Calu3 (cell line): Measurements from ENCODE around the gene FRAS1. TPM values are rescaled to one million over a fixed set of nuclear protein-coding genes. Genes with fewer than 3 reads are reported as not detected.

Experiments
- BruUV-seq: library from RNA; stranded (reverse); fragments of 400-500 nt; replicated peaks from 2 replicates; lab custom pipeline; 2021; lab: Mats Ljungman, UMichigan
- CTCF ChIA-PET: fragments of 300-600 bp; sonication (Branson Sonifier 250); formaldehyde crosslinking; loops from one replicate; lab custom pipeline; 2022; ENCODE audit warnings: antibody characterized with exemption; lab: Charles Lee
- DNase-seq: peaks from one replicate; pipeline ENCODE4 v3.0.0; 2022
- H3K27ac Mint-ChIP-seq: one replicate; pipeline ENCODE4 v1.8.0; 2022; ENCODE audit warnings: mixed read lengths; ENCODE audit not compliant: unreplicated experiment
- H3K27me3 Mint-ChIP-seq: one replicate; pipeline ENCODE4 v1.8.0; 2022; ENCODE audit warnings: mixed read lengths; ENCODE audit not compliant: unreplicated experiment
- H3K36me3 Mint-ChIP-seq: one replicate; pipeline ENCODE4 v1.8.0; 2022; ENCODE audit warnings: mild to moderate bottlenecking, moderate library complexity, mixed read lengths; ENCODE audit not compliant: insufficient read depth, unreplicated experiment
- H3K4me1 Mint-ChIP-seq: one replicate; pipeline ENCODE4 v1.8.0; 2022; ENCODE audit warnings: mild to moderate bottlenecking, low read depth, mixed read lengths; ENCODE audit not compliant: unreplicated experiment
- H3K4me3 Mint-ChIP-seq: one replicate; pipeline ENCODE4 v1.8.0; 2022; ENCODE audit warnings: mild to moderate bottlenecking, low read depth, moderate library complexity, mixed read lengths; ENCODE audit not compliant: unreplicated experiment
- H3K9me3 Mint-ChIP-seq: one replicate; pipeline ENCODE4 v1.8.0; 2022; ENCODE audit warnings: low read depth, mixed read lengths; ENCODE audit not compliant: unreplicated experiment
- CTCF ChIP-seq: fragments of 200-600 bp; IDR thresholded peaks from one replicate; pipeline ENCODE4 v1.8.0; 2022; ENCODE audit warnings: antibody characterized with exemption; ENCODE audit not compliant: unreplicated experiment
- intact Hi-C: fragments of 100-400 bp; cut with micrococcal nuclease; formaldehyde crosslinking; loops from one replicate; pipeline ENCODE4 v1.10.0; 2022; ENCODE audit not compliant: unreplicated experiment
- total RNA-seq: library from RNA; stranded (reverse); gene quantifications from 2 replicates; pipeline ENCODE4 v1.2.3, GENCODE V29; 2022

The FRAS1 gene
- total RNA-seq, 1 experiment from 2014 or later: 29.4 TPM

GRCh38 chr4:78024085-78024484 is 33.0 kb upstream of the FRAS1 start:
- no peak for DNase-seq
- intact Hi-C loops: no loop called here
- BruUV-seq: no TSS peak
- H3K4me3 Mint-ChIP-seq: no peak overlapping the region
- H3K27ac Mint-ChIP-seq: no peak overlapping the region
- no peaks in the 10 kb centered on the region for H3K4me1 Mint-ChIP-seq
- H3K9me3 Mint-ChIP-seq: no peaks in the 10 kb centered on the region
- no peaks in the 10 kb centered on the region for H3K36me3 Mint-ChIP-seq
- no peaks in the 10 kb centered on the region for H3K27me3 Mint-ChIP-seq
- TF ChIP-seq CTCF: no peak
- CTCF ChIA-PET: no interaction called here

- Mint-ChIP-seq H3K27me3 (no peaks in the 10 kb centered on the region), H3K4me3 (no peak overlapping the region), H3K27ac (no peak overlapping the region), H3K9me3 (no peaks in the 10 kb centered on the region), H3K4me1 (no peaks in the 10 kb centered on the region), H3K36me3 (no peaks in the 10 kb centered on the region)
- CTCF ChIA-PET: no interaction called here
- BruUV-seq: no TSS peak
- DNase-seq: no peak
- intact Hi-C loops: no loop called here
- TF ChIP-seq CTCF: no peak
Measured at GRCh38 chr4:78024576-78025091, 32.5 kb upstream of the FRAS1 start.

GRCh38 chr4:78031417-78031950 is 25.6 kb upstream of the FRAS1 start:
- Mint-ChIP-seq H3K27ac (no peak overlapping the region), H3K4me3 (no peak overlapping the region), H3K9me3 (no peaks in the 10 kb centered on the region), H3K27me3 (no peaks in the 10 kb centered on the region), H3K36me3 (no peaks in the 10 kb centered on the region), H3K4me1 (no peaks in the 10 kb centered on the region)
- TF ChIP-seq CTCF: no peak
- DNase-seq: no peak
- CTCF ChIA-PET: no interaction called here
- intact Hi-C loops: no loop called here
- no TSS peak for BruUV-seq

GRCh38 chr4:78032446-78032845 is 24.7 kb upstream of the FRAS1 start:
- CTCF ChIA-PET: no interaction called here
- Mint-ChIP-seq H3K27ac (no peak overlapping the region), H3K27me3 (no peaks in the 10 kb centered on the region), H3K9me3 (no peaks in the 10 kb centered on the region), H3K36me3 (no peaks in the 10 kb centered on the region), H3K4me3 (no peak overlapping the region), H3K4me1 (no peaks in the 10 kb centered on the region)
- no peak for TF ChIP-seq CTCF
- DNase-seq: no peak
- BruUV-seq: no TSS peak
- intact Hi-C loops: no loop called here
